Stimulated activated CD4-positive, alpha-beta T cell treated with anti-CD3 and anti-CD28 coated beads, Interleukin-15, amount 100 ng/mL, for 48 hours (primary cell): Measurements from ENCODE around the gene B3GNT5.
A peak's percentile ranks its signal among the peaks of the same experiment; 100 is the strongest.

ENCODE experiments used
- DNase-seq, 2 donors: peaks; one replicate each; pipeline ENCODE4 v3.0.0-alpha.2; 2020; ENCODE audit warnings: low read depth in 2 of 2

The B3GNT5 gene

GRCh38 chr3:183291497-183292031 lies 38.5 kb downstream of the B3GNT5 start:
- no peak for DNase-seq

GRCh38 chr3:183293966-183294365 lies 40.9 kb downstream of the B3GNT5 start:
- DNase-seq = no peak

- DNase-seq = no peak
These were observed 42.2 kb downstream of the B3GNT5 start for GRCh38 chr3:183295211-183295610.

GRCh38 chr3:183296944-183297343 lies 43.9 kb downstream of the B3GNT5 start:
- DNase-seq = no peak

GRCh38 chr3:183298701-183299153 lies 45.7 kb downstream of the B3GNT5 start:
- no peak for DNase-seq

- no peak for DNase-seq
These were observed 46.9 kb downstream of the B3GNT5 start for GRCh38 chr3:183299976-183300375.

GRCh38 chr3:183300996-183301562 lies 48.0 kb downstream of the B3GNT5 start:
- no peak for DNase-seq

- DNase-seq = no peak
These were observed 49.0 kb downstream of the B3GNT5 start for GRCh38 chr3:183301937-183302580.

- no peak for DNase-seq
These were observed 50.6 kb downstream of the B3GNT5 start for GRCh38 chr3:183303690-183304089.

GRCh38 chr3:183306798-183307671 lies 54.0 kb downstream of the B3GNT5 start:
- DNase-seq = peak; percentile 33 to 43

GRCh38 chr3:183307749-183308148 lies 54.7 kb downstream of the B3GNT5 start:
- no peak for DNase-seq

GRCh38 chr3:183308751-183309150 lies 55.7 kb downstream of the B3GNT5 start:
- DNase-seq = no peak

- DNase-seq = no peak
These were observed 56.2 kb downstream of the B3GNT5 start for GRCh38 chr3:183309276-183309675.

GRCh38 chr3:183310936-183311335 lies 57.9 kb downstream of the B3GNT5 start:
- no peak for DNase-seq

GRCh38 chr3:183312433-183312832 lies 59.4 kb downstream of the B3GNT5 start:
- DNase-seq = no peak

GRCh38 chr3:183313351-183313750 lies 60.3 kb downstream of the B3GNT5 start:
- DNase-seq = no peak

GRCh38 chr3:183313764-183314163 lies 60.7 kb downstream of the B3GNT5 start:
- no peak for DNase-seq

GRCh38 chr3:183315739-183316138 lies 62.7 kb downstream of the B3GNT5 start:
- no peak for DNase-seq

- no peak for DNase-seq
These were observed 64.2 kb downstream of the B3GNT5 start for GRCh38 chr3:183317271-183317670.

GRCh38 chr3:183317886-183318865 lies 65.1 kb downstream of the B3GNT5 start:
- DNase-seq = no peak

GRCh38 chr3:183318877-183319276 lies 65.8 kb downstream of the B3GNT5 start:
- DNase-seq = no peak
